GM12878 (cell line): Measurements from ENCODE around the gene DMBX1. TPM values are rescaled to one million over a fixed set of nuclear protein-coding genes. Genes with fewer than 3 reads are reported as not detected.

Source experiments
- ATAC-seq: fragments of 200-7000 bp; cut with Tn5 transposase; 3 replicates; pipeline ENCODE4 v1.9.1; 2020; ENCODE audit warnings: mild to moderate bottlenecking, moderate library complexity
- BruUV-seq: library from RNA; stranded (reverse); fragments of 400-500 nt; replicated peaks from 2 replicates; lab custom pipeline; 2021; lab: Mats Ljungman, UMichigan
- CTCF ChIA-PET: fragments of 300-600 bp; sonication (Branson Sonifier 250); formaldehyde crosslinking; extraction: SDS; loops from one replicate; lab custom pipeline; 2021; ENCODE audit warnings: inconsistent platforms; lab: Yijun Ruan, JAX
- POLR2A ChIA-PET: fragments of 350-600 bp; formaldehyde crosslinking; extraction: SDS; loops from one replicate; lab custom pipeline; 2021; ENCODE audit warnings: inconsistent platforms; lab: Charles Lee
- RAD21 ChIA-PET: fragments of 300-600 bp; sonication (Branson Sonifier 250); formaldehyde crosslinking; loops from one replicate; lab custom pipeline; 2023; ENCODE audit warnings: antibody characterized with exemption; ENCODE audit not compliant: unreplicated experiment; lab: Charles Lee
- SMC1A ChIA-PET: fragments of 300-600 bp; sonication (Branson Sonifier 250); formaldehyde crosslinking; loops from one replicate; lab custom pipeline; 2023; ENCODE audit not compliant: unreplicated experiment, uncharacterized antibody; lab: Charles Lee
- DNase-seq: peaks from one replicate; pipeline ENCODE4 v3.0.0-alpha.2; 2011; ENCODE audit warnings: low read depth, low spot score
- FAIRE-seq: peaks from 3 replicates; lab custom pipeline; 2011; peaks lifted over from hg19 to GRCh38; lab: Jason Lieb, UNC
- H2AFZ ChIP-seq: 2 replicates; pipeline ENCODE4 v1.6.0; 2011; ENCODE audit warnings: low read depth, low read length, control low read depth; ENCODE audit not compliant: control insufficient read depth
- H3K27ac ChIP-seq: 2 replicates; pipeline ENCODE4 v1.5.1; 2011; ENCODE audit warnings: control low read depth; ENCODE audit not compliant: control insufficient read depth, insufficient read depth
- H3K27me3 ChIP-seq, 2 experiments: replicated peaks in 1 of 2; 2 replicates each; pipeline versions ENCODE4 v1.6.0 to v1.6.1; 2011; ENCODE audit warnings: low read length in 1 of 2; ENCODE audit not compliant: control insufficient read depth in 2 of 2, insufficient read depth in 2 of 2
- H3K36me3 ChIP-seq, 2 experiments: 2 replicates each; pipeline ENCODE4 v1.5.1; 2011; ENCODE audit warnings: low read length in 1 of 2; ENCODE audit not compliant: control insufficient read depth in 2 of 2, insufficient read depth in 2 of 2
- H3K4me1 ChIP-seq: 2 replicates; pipeline ENCODE4 v1.6.1; 2011; ENCODE audit warnings: mild to moderate bottlenecking, low read length, moderate library complexity, mixed read lengths; ENCODE audit not compliant: control insufficient read depth, insufficient read depth
- H3K4me2 ChIP-seq: 2 replicates; pipeline ENCODE4 v1.6.0; 2011; ENCODE audit warnings: control low read depth; ENCODE audit not compliant: control insufficient read depth, insufficient read depth
- H3K4me3 ChIP-seq: fragments of 200-600 bp; sonication (generic); 2 replicates; pipeline ENCODE4 v1.5.1; 2016
- H3K79me2 ChIP-seq: 2 replicates; pipeline ENCODE4 v1.6.0; 2011; ENCODE audit warnings: low read length; ENCODE audit not compliant: control insufficient read depth, insufficient read depth
- H3K9ac ChIP-seq: 2 replicates; pipeline ENCODE4 v1.8.0; 2011; ENCODE audit warnings: low read length, control low read depth, mixed read lengths; ENCODE audit not compliant: control insufficient read depth, insufficient read depth
- H3K9me3 ChIP-seq: replicated peaks from 3 replicates; pipeline ENCODE4 v1.5.1; 2011; ENCODE audit warnings: mild to moderate bottlenecking, low read length; ENCODE audit not compliant: control insufficient read depth, insufficient read depth
- H4K20me1 ChIP-seq: 2 replicates; pipeline ENCODE4 v1.6.0; 2011; ENCODE audit not compliant: control insufficient read depth, insufficient read depth
- BMI1 ChIP-seq: fragments of 450-650 bp; IDR thresholded peaks from 2 replicates; pipeline ENCODE4 v1.6.1; 2016; ENCODE audit warnings: mild to moderate bottlenecking, moderate library complexity, borderline replicate concordance
- CREB1 ChIP-seq: IDR thresholded peaks from 2 replicates; pipeline ENCODE4 v1.6.1; 2012; ENCODE audit warnings: low read depth, mild to moderate bottlenecking, inconsistent platforms
- DPF2 ChIP-seq: fragments of 450-650 bp; IDR thresholded peaks from 2 replicates; pipeline ENCODE4 v1.6.1; 2017; ENCODE audit warnings: mild to moderate bottlenecking
- EP300 ChIP-seq, 2 experiments: fragments of 150-350 bp in 1 of 2; IDR thresholded peaks; 2 replicates each; pipeline ENCODE4 v1.6.1; 2011 to 2012; ENCODE audit warnings: low read depth in 2 of 2, low read length in 2 of 2, borderline replicate concordance in 1 of 2, improper control_type of control experiment in 1 of 2, inconsistent platforms in 1 of 2; ENCODE audit not compliant: control insufficient read depth in 1 of 2
- MTA3 ChIP-seq: IDR thresholded peaks from 2 replicates; pipeline ENCODE4 v1.6.1; 2012; ENCODE audit warnings: low read length, inconsistent platforms, borderline replicate concordance
- NFXL1 ChIP-seq: fragments of 450-650 bp; IDR thresholded peaks from 2 replicates; pipeline ENCODE4 v1.6.1; 2017; ENCODE audit warnings: antibody characterized with exemption, mild to moderate bottlenecking, borderline replicate concordance
- RAD51 ChIP-seq: fragments of 450-650 bp; IDR thresholded peaks from 2 replicates; pipeline ENCODE4 v1.6.1; 2016; ENCODE audit warnings: moderate library complexity, mild to moderate bottlenecking, inconsistent platforms
- RB1 ChIP-seq: fragments of 450-650 bp; formaldehyde crosslinking; IDR thresholded peaks from 2 replicates; pipeline ENCODE4 v1.6.1; 2017; ENCODE audit warnings: mild to moderate bottlenecking, borderline replicate concordance
- REST ChIP-seq: IDR thresholded peaks from 2 replicates; pipeline ENCODE4 v1.6.1; 2012; ENCODE audit warnings: mild to moderate bottlenecking, low read depth, low read length
- SIN3A ChIP-seq: IDR thresholded peaks from 2 replicates; pipeline ENCODE4 v1.6.1; 2012; ENCODE audit warnings: low read depth, low read length, improper control_type of control experiment
- SPI1 ChIP-seq: IDR thresholded peaks from 2 replicates; pipeline ENCODE4 v1.6.1; 2011; ENCODE audit warnings: low read depth, mild to moderate bottlenecking, low read length, moderate library complexity, borderline replicate concordance; ENCODE audit not compliant: insufficient read depth
- SREBF2 ChIP-seq: IDR thresholded peaks from 2 replicates; pipeline ENCODE4 v1.6.1; 2012; ENCODE audit warnings: mild to moderate bottlenecking, low read length
- TARDBP ChIP-seq: IDR thresholded peaks from 2 replicates; pipeline ENCODE4 v1.6.1; 2016; ENCODE audit warnings: borderline replicate concordance
- TCF12 ChIP-seq: IDR thresholded peaks from 2 replicates; pipeline ENCODE4 v1.6.1; 2011; ENCODE audit warnings: low read depth, mild to moderate bottlenecking, low read length
- ZBTB40 ChIP-seq: fragments of 450-650 bp; IDR thresholded peaks from 2 replicates; pipeline ENCODE4 v1.6.1; 2016; ENCODE audit warnings: mild to moderate bottlenecking, moderate library complexity, borderline replicate concordance
- ZNF207 ChIP-seq: fragments of 450-650 bp; IDR thresholded peaks from 2 replicates; pipeline ENCODE4 v1.6.1; 2014; ENCODE audit warnings: antibody characterized with exemption, mild to moderate bottlenecking, borderline replicate concordance
- WGBS: methylation state at CpG from one replicate; pipeline ENCODE4 v1.1.6; 2016; ENCODE audit warnings: low lambda C conversion rate; ENCODE audit not compliant: insufficient replicate concordance, insufficient coverage; ENCODE audit errors: missing lambda C conversion rate; 5-methylcytosine and 5-hydroxymethylcytosine counted together
- in situ Hi-C: fragments of 300-500 bp; cut with MboI; formaldehyde crosslinking; loops from 9 replicates; pipeline ENCODE4 v1.14.3; 2018; ENCODE audit warnings: mixed read lengths
- intact Hi-C: fragments of 100-400 bp; cut with micrococcal nuclease; formaldehyde crosslinking; loops from one replicate; pipeline ENCODE4 v1.14.2; 2022; ENCODE audit not compliant: unreplicated experiment
- polyA plus RNA-seq, 11 experiments: library from polyadenylated mRNA; depleted of rRNA in 4 of 11; unstranded in 6 of 11; stranded (reverse) in 5 of 11; fragments of >200 nt; fragmentation: Nextera tagmentation in 4 of 11; fragmentation: Illumina TruSeq in 1 of 11; extraction: Ambion mirVana in 4 of 11; extraction: Trizol in 1 of 11; gene quantifications; 1 replicate in 1 of 11; 2 replicates in 10 of 11; pipeline versions ENCODE4 v1.2.1 to v1.2.3, GENCODE V29; 2011 to 2016; ENCODE audit warnings: inconsistent platforms in 2 of 11, missing spikeins in 2 of 11, low read depth in 1 of 11
- total RNA-seq, 4 experiments: library from RNA; depleted of rRNA in 3 of 4; stranded (reverse); fragments of >200 nt in 3 of 4; fragmentation: Illumina TruSeq in 1 of 4; extraction: Trizol in 1 of 4; gene quantifications; 2 replicates each; pipeline versions ENCODE4 v1.2.1 to v1.2.3, GENCODE V29; 2013 to 2021

The DMBX1 gene
- total and polyA plus RNA-seq, 10 of the 15 experiments (the other 5 are each of a cell fraction or from before 2014, with no cell fraction given), result 0.03 TPM; not detected in 9

GRCh38 chr1:46469881-46470280, 19.8 kb upstream of the DMBX1 start (continued):
- TF ChIP-seq EP300 (IDR thresholded peaks at IDR 0.05; ENCODE audit: borderline replicate concordance in 1 of 2, control insufficient read depth in 1 of 2, low read depth in 2 of 2, low read length in 2 of 2) (no peak), SIN3A (no peak), RAD51 (no peak), CREB1 (no peak), TCF12 (no peak), NFXL1 (no peak)

GRCh38 chr1:46471848-46472492, 17.7 kb upstream of the DMBX1 start:
- Histone ChIP-seq H3K4me2 (no peak overlapping the region), H3K27ac (no peak overlapping the region), H2AFZ (no peak overlapping the region), H3K9ac (no peak overlapping the region), H3K27me3 (peaks cover 10 to 14% of the 10 kb centered on the region in 2 experiments; a peak in 3 of 4 replicates), H3K36me3 (no peaks in the 10 kb centered on the region), H3K4me1 (no peaks in the 10 kb centered on the region; the same call in 1 of the 2 replicates), H3K79me2 (no peaks in the 10 kb centered on the region), H3K9me3 (no peaks in the 10 kb centered on the region), H3K4me3 (no peak overlapping the region), H4K20me1 (no peaks in the 10 kb centered on the region)
- ChIA-PET CTCF (interaction anchor here (0.9 to 1.0 kb wide), 2 partner anchors 23 to 79 kb away, joined by 3 read pairs; no protein-coding TSS in a partner anchor), SMC1A (interaction anchor here (0.7 to 1.0 kb wide), 2 partner anchors 57 to 231 kb away, joined by 3 read pairs; no protein-coding TSS in a partner anchor), POLR2A (no interaction called here), RAD21 (no interaction called here)
- no peak for FAIRE-seq
- intact Hi-C loops (no loop called here), in situ Hi-C loops (no loop called here)
- WGBS, result 6% methylated on average over 7 of the region's 7 CpGs
- DNase-seq, result no peak
- no TSS peak for BruUV-seq
- ATAC-seq, result no peak
- TF ChIP-seq DPF2 (no peak), RB1 (no peak), TARDBP (no peak), SREBF2 (no peak), ZBTB40 (no peak), SPI1 (no peak), REST (no peak), ZNF207 (no peak), BMI1 (no peak), MTA3 (no peak)
